MM.1S (cell line): ENCODE data around the gene DUSP1.

Source experiments
- EZH2 ChIP-seq: fragments of 300-600 bp; sonication (generic); optimal IDR thresholded peaks from 2 replicates; pipeline ENCODE3; 2017; ENCODE audit warnings: low read depth, mild to moderate bottlenecking, antibody characterized with exemption, low read length, mixed read lengths
- EZH2phosphoT487 ChIP-seq: fragments of 300-600 bp; sonication (generic); IDR thresholded peaks from 2 replicates; pipeline ENCODE4 v1.6.1; 2018; ENCODE audit warnings: antibody characterized with exemption, low read length
- TF ChIP-seq, protein P1 (sequence below): fragments of 300-600 bp; sonication (generic); IDR thresholded peaks from 2 replicates; pipeline ENCODE4 v1.5.1; 2016; ENCODE audit warnings: antibody characterized with exemption, low read length, mixed read lengths

DNA sequence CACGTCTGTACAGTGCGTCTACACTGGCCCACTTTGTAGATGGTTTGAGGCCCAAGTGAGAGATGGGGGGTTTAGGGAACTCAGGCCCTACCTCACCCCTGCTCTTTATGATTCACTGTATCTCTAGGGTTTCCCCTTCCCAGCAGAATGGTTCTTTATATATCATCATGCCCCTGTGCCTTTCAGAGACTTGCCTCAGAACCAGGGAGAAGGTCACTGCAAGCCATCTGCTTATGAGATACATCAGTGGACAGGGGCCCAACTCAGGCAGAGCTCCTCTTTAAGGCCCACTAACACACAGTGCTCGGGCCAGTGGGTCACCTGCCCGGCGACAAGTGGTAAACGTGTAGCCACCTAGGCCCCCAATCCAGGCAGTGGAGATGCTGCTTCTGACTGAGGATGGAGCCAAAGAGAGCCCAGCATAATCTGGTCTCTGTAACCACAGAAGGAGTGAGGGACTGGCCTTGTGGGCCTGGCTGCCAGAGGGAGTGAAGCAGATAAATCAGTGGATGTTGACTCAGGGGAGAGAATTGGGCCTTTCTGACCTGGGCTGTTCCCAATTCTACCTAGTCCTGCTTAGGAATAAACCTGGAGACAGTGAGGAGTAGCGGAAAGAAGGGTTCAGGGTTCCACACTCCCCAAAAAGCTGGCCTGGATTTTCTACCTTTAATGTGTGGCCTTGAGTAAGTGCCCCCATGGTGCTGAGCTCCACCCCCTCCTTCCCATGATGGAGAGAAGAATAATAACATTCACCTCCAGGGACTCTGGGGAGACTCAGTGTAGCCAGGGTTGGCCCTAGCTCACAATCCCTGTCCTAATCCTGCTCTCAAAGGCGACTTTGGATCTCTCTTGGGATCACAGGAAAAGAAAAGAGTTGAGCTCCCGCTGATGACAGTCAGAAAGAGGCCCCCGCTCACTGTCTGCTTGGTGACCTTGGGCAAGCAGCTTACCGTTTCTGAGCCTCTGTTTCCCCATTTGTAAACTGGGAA lies 2.8 kb upstream of the DUSP1 start:
- TF ChIP-seq, protein P1, sequence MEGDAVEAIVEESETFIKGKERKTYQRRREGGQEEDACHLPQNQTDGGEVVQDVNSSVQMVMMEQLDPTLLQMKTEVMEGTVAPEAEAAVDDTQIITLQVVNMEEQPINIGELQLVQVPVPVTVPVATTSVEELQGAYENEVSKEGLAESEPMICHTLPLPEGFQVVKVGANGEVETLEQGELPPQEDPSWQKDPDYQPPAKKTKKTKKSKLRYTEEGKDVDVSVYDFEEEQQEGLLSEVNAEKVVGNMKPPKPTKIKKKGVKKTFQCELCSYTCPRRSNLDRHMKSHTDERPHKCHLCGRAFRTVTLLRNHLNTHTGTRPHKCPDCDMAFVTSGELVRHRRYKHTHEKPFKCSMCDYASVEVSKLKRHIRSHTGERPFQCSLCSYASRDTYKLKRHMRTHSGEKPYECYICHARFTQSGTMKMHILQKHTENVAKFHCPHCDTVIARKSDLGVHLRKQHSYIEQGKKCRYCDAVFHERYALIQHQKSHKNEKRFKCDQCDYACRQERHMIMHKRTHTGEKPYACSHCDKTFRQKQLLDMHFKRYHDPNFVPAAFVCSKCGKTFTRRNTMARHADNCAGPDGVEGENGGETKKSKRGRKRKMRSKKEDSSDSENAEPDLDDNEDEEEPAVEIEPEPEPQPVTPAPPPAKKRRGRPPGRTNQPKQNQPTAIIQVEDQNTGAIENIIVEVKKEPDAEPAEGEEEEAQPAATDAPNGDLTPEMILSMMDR: no peak
- TF ChIP-seq EZH2 (no peak), EZH2phosphoT487 (no peak)
